ENCODE measurements around the gene TSNAXIP1. TPM values are rescaled to one million over a fixed set of nuclear protein-coding genes. Genes with fewer than 3 reads are reported as not detected.

Gene TSNAXIP1
- total RNA-seq, 1 donor from 2014 or later, result 4.1 TPM

DNA sequence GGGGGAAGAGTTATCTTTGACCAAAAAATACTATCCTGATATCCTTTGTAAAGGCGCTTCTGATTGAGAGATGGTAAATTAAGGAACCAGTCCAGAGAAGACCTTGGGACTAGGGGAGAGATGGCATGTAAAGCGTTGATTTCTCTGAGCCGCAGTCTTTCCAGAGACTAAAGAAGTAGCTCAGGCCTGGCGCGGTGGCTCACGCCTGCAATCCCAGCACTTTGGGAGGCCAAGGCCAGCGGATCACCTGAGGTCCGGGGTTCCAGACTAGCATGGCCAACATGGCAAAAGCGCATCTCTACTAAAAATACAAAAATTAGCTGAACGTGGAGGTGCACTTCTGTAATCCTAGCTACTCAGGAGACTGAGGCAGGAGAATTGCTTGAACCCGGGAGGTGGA, 41.4 kb downstream of the TSNAXIP1 start:
- TF ChIP-seq, protein P1, sequence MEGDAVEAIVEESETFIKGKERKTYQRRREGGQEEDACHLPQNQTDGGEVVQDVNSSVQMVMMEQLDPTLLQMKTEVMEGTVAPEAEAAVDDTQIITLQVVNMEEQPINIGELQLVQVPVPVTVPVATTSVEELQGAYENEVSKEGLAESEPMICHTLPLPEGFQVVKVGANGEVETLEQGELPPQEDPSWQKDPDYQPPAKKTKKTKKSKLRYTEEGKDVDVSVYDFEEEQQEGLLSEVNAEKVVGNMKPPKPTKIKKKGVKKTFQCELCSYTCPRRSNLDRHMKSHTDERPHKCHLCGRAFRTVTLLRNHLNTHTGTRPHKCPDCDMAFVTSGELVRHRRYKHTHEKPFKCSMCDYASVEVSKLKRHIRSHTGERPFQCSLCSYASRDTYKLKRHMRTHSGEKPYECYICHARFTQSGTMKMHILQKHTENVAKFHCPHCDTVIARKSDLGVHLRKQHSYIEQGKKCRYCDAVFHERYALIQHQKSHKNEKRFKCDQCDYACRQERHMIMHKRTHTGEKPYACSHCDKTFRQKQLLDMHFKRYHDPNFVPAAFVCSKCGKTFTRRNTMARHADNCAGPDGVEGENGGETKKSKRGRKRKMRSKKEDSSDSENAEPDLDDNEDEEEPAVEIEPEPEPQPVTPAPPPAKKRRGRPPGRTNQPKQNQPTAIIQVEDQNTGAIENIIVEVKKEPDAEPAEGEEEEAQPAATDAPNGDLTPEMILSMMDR (IDR thresholded peaks at IDR 0.05), result no peak
- Mint-ChIP-seq H3K36me3 (ENCODE audit: unreplicated experiment) (no peaks in the 10 kb centered on the region), H3K9me3 (ENCODE audit: unreplicated experiment) (no peaks in the 10 kb centered on the region), H3K4me3 (ENCODE audit: unreplicated experiment) (peak overlapping the region; percentile 90), H3K27me3 (ENCODE audit: unreplicated experiment) (no peaks in the 10 kb centered on the region), H3K27ac (ENCODE audit: unreplicated experiment) (peak overlapping the region; percentile 83), H3K4me1 (ENCODE audit: unreplicated experiment) (peaks cover 45% of the 10 kb centered on the region)
- DNase-seq (ENCODE audit: extremely low spot score, unreplicated experiment), result no peak

- no peak overlapping the region for H3K4me3 Mint-ChIP-seq (ENCODE audit: unreplicated experiment)
- no peak overlapping the region for H3K27ac Mint-ChIP-seq (ENCODE audit: unreplicated experiment)
- DNase-seq (ENCODE audit: extremely low spot score, unreplicated experiment), result no peak
- peaks cover 30% of the 10 kb centered on the region for H3K4me1 Mint-ChIP-seq (ENCODE audit: unreplicated experiment)
- TF ChIP-seq, protein P1 (IDR thresholded peaks at IDR 0.05), result no peak
- H3K27me3 Mint-ChIP-seq (ENCODE audit: unreplicated experiment), result no peaks in the 10 kb centered on the region
- H3K36me3 Mint-ChIP-seq (ENCODE audit: unreplicated experiment), result no peaks in the 10 kb centered on the region
- H3K9me3 Mint-ChIP-seq (ENCODE audit: unreplicated experiment), result no peaks in the 10 kb centered on the region
Measured at GRCh38 chr16:67853670-67854069, 47.0 kb downstream of the TSNAXIP1 start.

DNA sequence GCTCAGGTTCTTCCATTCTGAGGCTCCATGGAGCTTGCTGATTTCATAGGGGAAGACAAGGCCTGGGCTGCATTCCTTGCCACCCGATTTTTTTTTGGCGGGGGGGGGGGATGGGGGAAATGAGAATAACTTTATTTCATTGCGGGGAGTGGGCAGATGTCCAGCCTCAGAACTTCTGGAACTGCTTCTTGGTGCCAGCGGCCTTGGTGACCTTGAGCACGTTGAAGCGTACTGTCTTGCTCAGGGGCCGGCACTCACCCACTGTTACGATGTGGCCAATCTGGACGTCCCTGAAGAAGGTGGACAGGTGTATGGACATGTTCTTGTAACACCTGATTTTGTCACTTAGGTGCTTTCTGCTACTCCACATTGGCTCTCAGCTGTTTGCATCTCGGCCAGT, 49.1 kb downstream of the TSNAXIP1 start:
- peak overlapping the region; percentile 31 for H3K27ac Mint-ChIP-seq (ENCODE audit: unreplicated experiment)
- H3K4me3 Mint-ChIP-seq (ENCODE audit: unreplicated experiment), result no peak overlapping the region
- peaks cover 28% of the 10 kb centered on the region for H3K4me1 Mint-ChIP-seq (ENCODE audit: unreplicated experiment)
- no peaks in the 10 kb centered on the region for H3K27me3 Mint-ChIP-seq (ENCODE audit: unreplicated experiment)
- no peak for DNase-seq (ENCODE audit: extremely low spot score, unreplicated experiment)
- H3K9me3 Mint-ChIP-seq (ENCODE audit: unreplicated experiment), result no peaks in the 10 kb centered on the region
- peaks cover 2% of the 10 kb centered on the region for H3K36me3 Mint-ChIP-seq (ENCODE audit: unreplicated experiment)
- TF ChIP-seq, protein P1 (IDR thresholded peaks at IDR 0.05), result no peak

DNA sequence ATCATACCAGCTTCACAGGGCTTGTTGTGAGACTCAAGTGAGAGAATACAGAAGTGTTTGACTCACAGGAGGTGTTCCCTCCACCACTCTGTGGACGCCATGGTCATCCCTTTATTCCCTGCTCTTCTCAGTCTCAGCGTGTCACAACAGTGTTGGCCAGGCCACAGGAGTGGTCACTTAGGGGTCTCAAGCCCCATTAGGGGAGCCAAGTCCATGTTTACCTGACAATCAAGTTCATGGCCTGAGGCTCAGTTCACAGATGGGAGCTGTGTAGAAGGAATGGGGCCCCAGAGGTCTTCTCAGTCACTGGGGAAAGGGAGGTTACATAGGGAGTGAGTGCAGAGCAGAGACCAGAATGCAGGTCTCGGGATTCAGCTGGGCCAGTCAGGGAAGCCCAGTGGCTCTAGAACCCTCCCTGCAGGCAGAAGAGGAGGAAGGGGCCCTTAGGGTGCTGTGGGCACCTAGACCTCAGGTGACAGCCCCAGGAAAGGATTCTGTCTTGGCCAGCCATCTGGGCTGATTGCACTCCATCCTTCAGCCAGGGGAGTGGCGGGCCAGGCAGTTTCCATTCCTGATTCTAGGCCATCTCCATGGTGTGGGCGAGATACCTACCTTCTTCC, 50.3 kb downstream of the TSNAXIP1 start:
- H3K4me1 Mint-ChIP-seq (ENCODE audit: unreplicated experiment), result peaks cover 36% of the 10 kb centered on the region
- no peaks in the 10 kb centered on the region for H3K9me3 Mint-ChIP-seq (ENCODE audit: unreplicated experiment)
- DNase-seq (ENCODE audit: extremely low spot score, unreplicated experiment), result no peak
- H3K27ac Mint-ChIP-seq (ENCODE audit: unreplicated experiment), result peak overlapping the region; percentile 87
- TF ChIP-seq, protein P1 (IDR thresholded peaks at IDR 0.05), result no peak
- H3K27me3 Mint-ChIP-seq (ENCODE audit: unreplicated experiment), result no peaks in the 10 kb centered on the region
- H3K36me3 Mint-ChIP-seq (ENCODE audit: unreplicated experiment), result peaks cover 6% of the 10 kb centered on the region
- H3K4me3 Mint-ChIP-seq (ENCODE audit: unreplicated experiment), result no peak overlapping the region

GRCh38 chr16:67857547-67858233, 51.0 kb downstream of the TSNAXIP1 start:
- TF ChIP-seq, protein P1 (IDR thresholded peaks at IDR 0.05), result no peak
- peak overlapping the region; percentile 87 for H3K27ac Mint-ChIP-seq (ENCODE audit: unreplicated experiment)
- H3K27me3 Mint-ChIP-seq (ENCODE audit: unreplicated experiment), result no peaks in the 10 kb centered on the region
- H3K4me1 Mint-ChIP-seq (ENCODE audit: unreplicated experiment), result peaks cover 39% of the 10 kb centered on the region
- H3K9me3 Mint-ChIP-seq (ENCODE audit: unreplicated experiment), result no peaks in the 10 kb centered on the region
- H3K4me3 Mint-ChIP-seq (ENCODE audit: unreplicated experiment), result no peak overlapping the region
- peaks cover 6% of the 10 kb centered on the region for H3K36me3 Mint-ChIP-seq (ENCODE audit: unreplicated experiment)
- DNase-seq (ENCODE audit: extremely low spot score, unreplicated experiment), result no peak

Measured in osteocyte (in vitro differentiated cells).